DOHH2 (cell line): ENCODE results near the gene VSX1.

Source experiments
- H3F3A ChIP-seq: fragments of 200-600 bp; sonication (generic), shearing (Covaris generic); 2 replicates; pipeline ENCODE4 v1.6.0; 2016; ENCODE audit warnings: antibody characterized with exemption, mild to moderate bottlenecking; ENCODE audit not compliant: control insufficient read depth, insufficient read depth
- H3K27ac ChIP-seq: fragments of 200-600 bp; sonication (generic); 2 replicates; pipeline ENCODE4 v1.5.1; 2014; ENCODE audit warnings: low read depth, mild to moderate bottlenecking, low read length, moderate library complexity
- H3K27me3 ChIP-seq: fragments of 200-600 bp; sonication (generic); 2 replicates; pipeline ENCODE4 v1.6.1; 2014; ENCODE audit warnings: mild to moderate bottlenecking, low read length, mixed read lengths; ENCODE audit not compliant: control insufficient read depth
- H3K36me3 ChIP-seq: fragments of 200-600 bp; sonication (generic); 2 replicates; pipeline ENCODE4 v1.6.1; 2014; ENCODE audit warnings: mild to moderate bottlenecking, low read length, moderate library complexity, mixed read lengths; ENCODE audit not compliant: control insufficient read depth
- H3K4me1 ChIP-seq: fragments of 200-600 bp; sonication (generic); 2 replicates; pipeline ENCODE4 v1.6.1; 2014; ENCODE audit warnings: mild to moderate bottlenecking, low read length, mixed read lengths; ENCODE audit not compliant: control insufficient read depth
- H3K4me2 ChIP-seq: fragments of 200-600 bp; sonication (generic); 2 replicates; pipeline ENCODE4 v1.6.0; 2014; ENCODE audit warnings: mild to moderate bottlenecking, low read length, moderate library complexity
- H3K4me3 ChIP-seq: fragments of 200-600 bp; sonication (generic); 2 replicates; pipeline ENCODE4 v1.5.1; 2014; ENCODE audit warnings: mild to moderate bottlenecking, low read length, mixed read lengths
- H3K79me2 ChIP-seq: fragments of 200-600 bp; sonication (generic); 2 replicates; pipeline ENCODE4 v1.6.1; 2014; ENCODE audit warnings: mild to moderate bottlenecking, low read length, mixed read lengths; ENCODE audit not compliant: control insufficient read depth
- H3K9me2 ChIP-seq: fragments of 200-600 bp; sonication (generic); replicated peaks from 2 replicates; pipeline ENCODE4 v1.6.1; 2014; ENCODE audit warnings: mild to moderate bottlenecking, low read length, mixed read lengths; ENCODE audit not compliant: control insufficient read depth
- H3K9me3 ChIP-seq: fragments of 200-600 bp; sonication (generic); 2 replicates; pipeline ENCODE4 v1.6.1; 2014; ENCODE audit warnings: antibody characterized with exemption, low read length, mixed read lengths; ENCODE audit not compliant: control insufficient read depth, insufficient read depth
- H4K20me1 ChIP-seq: fragments of 200-600 bp; sonication (generic); 2 replicates; pipeline ENCODE4 v1.6.0; 2014; ENCODE audit warnings: low read depth, mild to moderate bottlenecking, antibody characterized with exemption, low read length, moderate library complexity; ENCODE audit not compliant: control insufficient read depth, insufficient read depth
- CTCF ChIP-seq: fragments of 200-600 bp; sonication (generic); IDR thresholded peaks from one replicate; pipeline ENCODE4 v1.5.1; 2014; ENCODE audit warnings: antibody characterized with exemption, mild to moderate bottlenecking, low read depth, low read length; ENCODE audit not compliant: poor library complexity, severe bottlenecking
- EZH2phosphoT487 ChIP-seq: fragments of 200-600 bp; sonication (generic); IDR thresholded peaks from 2 replicates; pipeline ENCODE4 v1.6.1; 2017; ENCODE audit warnings: borderline replicate concordance, mild to moderate bottlenecking, antibody characterized with exemption, low read length, moderate library complexity, mixed read lengths

VSX1 gene

GRCh38 chr20:25035921-25036320 lies 46.0 kb downstream of the VSX1 start:
- Histone ChIP-seq H3K4me3 (peak overlapping the region; percentile 48), H4K20me1 (no peaks in the 10 kb centered on the region), H3K4me1 (peaks cover 47% of the 10 kb centered on the region), H3K9me3 (no peaks in the 10 kb centered on the region), H3K9me2 (no peaks in the 10 kb centered on the region), H3K36me3 (no peaks in the 10 kb centered on the region), H3K79me2 (no peaks in the 10 kb centered on the region), H3K27ac (peak overlapping the region; percentile 69), H3F3A (peaks cover 8% of the 10 kb centered on the region; the same call in 1 of the 2 replicates), H3K4me2 (peak overlapping the region; percentile 70), H3K27me3 (no peaks in the 10 kb centered on the region)
- TF ChIP-seq CTCF (no peak), EZH2phosphoT487 (no peak)

GRCh38 chr20:25033924-25034300 lies 48.0 kb downstream of the VSX1 start:
- H3F3A ChIP-seq = peaks cover 8% of the 10 kb centered on the region; the same call in 1 of the 2 replicates
- H3K79me2 ChIP-seq = no peaks in the 10 kb centered on the region
- H3K27me3 ChIP-seq = no peaks in the 10 kb centered on the region
- no peaks in the 10 kb centered on the region for H4K20me1 ChIP-seq
- TF ChIP-seq EZH2phosphoT487 (no peak), CTCF (no peak)
- no peak overlapping the region for H3K4me2 ChIP-seq
- no peak overlapping the region for H3K27ac ChIP-seq
- H3K4me1 ChIP-seq = peaks cover 47% of the 10 kb centered on the region
- no peak overlapping the region for H3K4me3 ChIP-seq
- no peaks in the 10 kb centered on the region for H3K36me3 ChIP-seq
- no peaks in the 10 kb centered on the region for H3K9me2 ChIP-seq
- no peaks in the 10 kb centered on the region for H3K9me3 ChIP-seq

- Histone ChIP-seq H3K4me1 (peaks cover 44% of the 10 kb centered on the region), H3K79me2 (no peaks in the 10 kb centered on the region), H3K27ac (no peak overlapping the region), H3K27me3 (no peaks in the 10 kb centered on the region), H3K4me2 (no peak overlapping the region), H3K9me3 (no peaks in the 10 kb centered on the region), H3K36me3 (no peaks in the 10 kb centered on the region), H3K4me3 (no peak overlapping the region), H3K9me2 (no peaks in the 10 kb centered on the region), H3F3A (peaks cover 8% of the 10 kb centered on the region; the same call in 1 of the 2 replicates), H4K20me1 (no peaks in the 10 kb centered on the region)
- TF ChIP-seq CTCF = no peak
- no peak for TF ChIP-seq EZH2phosphoT487
These were observed 48.5 kb downstream of the VSX1 start for GRCh38 chr20:25033265-25033923.
